ENCODE measurements around the gene FAM13A.

FAM13A gene

GRCh38 chr4:88747351-88747750 lies 309.6 kb downstream of the FAM13A start:
- no peak for DNase-seq (ENCODE audit: low read depth in 2 of 2)

GRCh38 chr4:88746206-88746605 lies 310.8 kb downstream of the FAM13A start:
- DNase-seq (ENCODE audit: low read depth in 2 of 2): no peak

GRCh38 chr4:88745581-88746163 lies 311.3 kb downstream of the FAM13A start:
- no peak for DNase-seq (ENCODE audit: low read depth in 2 of 2)

GRCh38 chr4:88745175-88745574 lies 311.8 kb downstream of the FAM13A start:
- no peak for DNase-seq (ENCODE audit: low read depth in 2 of 2)

GRCh38 chr4:88744609-88745008 lies 312.4 kb downstream of the FAM13A start:
- DNase-seq (ENCODE audit: low read depth in 2 of 2): no peak

GRCh38 chr4:88743696-88744095 lies 313.3 kb downstream of the FAM13A start:
- DNase-seq (ENCODE audit: low read depth in 2 of 2): no peak

GRCh38 chr4:88742561-88742960 lies 314.4 kb downstream of the FAM13A start:
- no peak for DNase-seq (ENCODE audit: low read depth in 2 of 2)

GRCh38 chr4:88738180-88738579 lies 318.8 kb downstream of the FAM13A start:
- DNase-seq (ENCODE audit: low read depth in 2 of 2): no peak

- DNase-seq (ENCODE audit: low read depth in 2 of 2): no peak
Observed at GRCh38 chr4:88737307-88737941, 319.6 kb downstream of the FAM13A start.

- DNase-seq (ENCODE audit: low read depth in 2 of 2): no peak
Observed at GRCh38 chr4:88736264-88736663, 320.7 kb downstream of the FAM13A start.

GRCh38 chr4:88735564-88735963 lies 321.4 kb downstream of the FAM13A start:
- no peak for DNase-seq (ENCODE audit: low read depth in 2 of 2)

GRCh38 chr4:88734403-88734949 lies 322.5 kb downstream of the FAM13A start:
- DNase-seq (ENCODE audit: low read depth in 2 of 2): no peak

GRCh38 chr4:88732714-88733368 lies 324.1 kb downstream of the FAM13A start:
- no peak for DNase-seq (ENCODE audit: low read depth in 2 of 2)

- DNase-seq (ENCODE audit: low read depth in 2 of 2): no peak
Observed at GRCh38 chr4:88731381-88731780, 325.6 kb downstream of the FAM13A start.

- no peak for DNase-seq (ENCODE audit: low read depth in 2 of 2)
Observed at GRCh38 chr4:88730811-88731210, 326.2 kb downstream of the FAM13A start.

- DNase-seq (ENCODE audit: low read depth in 2 of 2): no peak
Observed at GRCh38 chr4:88729146-88729760, 327.7 kb downstream of the FAM13A start.

- DNase-seq (ENCODE audit: low read depth in 2 of 2): no peak
Observed at GRCh38 chr4:88728146-88728545, 328.8 kb downstream of the FAM13A start.

GRCh38 chr4:88725986-88726385 lies 331.0 kb downstream of the FAM13A start:
- no peak for DNase-seq (ENCODE audit: low read depth in 2 of 2)

- no peak for DNase-seq (ENCODE audit: low read depth in 2 of 2)
Observed at GRCh38 chr4:88725143-88725542, 331.8 kb downstream of the FAM13A start.

- DNase-seq (ENCODE audit: low read depth in 2 of 2): no peak
Observed at GRCh38 chr4:88724406-88724805, 332.6 kb downstream of the FAM13A start.

- DNase-seq (ENCODE audit: low read depth in 2 of 2): no peak
Observed at GRCh38 chr4:88722828-88723227, 334.2 kb downstream of the FAM13A start.

GRCh38 chr4:88722276-88722780 lies 334.7 kb downstream of the FAM13A start:
- DNase-seq (ENCODE audit: low read depth in 2 of 2): no peak

Data from stimulated activated CD4-positive, alpha-beta T cell treated with anti-CD3 and anti-CD28 coated beads, Interleukin-1b, Interleukin-23, amount 100 ng/mL, for 1 hour (primary cell).